Measurements from ENCODE around the gene RNASEL.
A peak's percentile ranks its signal among the peaks of the same experiment; 100 is the strongest.
"Not testable (repeated sequence)": the region's sequence is repeated elsewhere in the genome, so short reads cannot be mapped to it uniquely, and the experiment has no call there.

The RNASEL gene

GRCh38 chr1:182533896-182534295 is 55.2 kb downstream of the RNASEL start:
- DNase-seq (ENCODE audit: insufficient read length, low spot score): no peak
- TF ChIP-seq, protein P1, sequence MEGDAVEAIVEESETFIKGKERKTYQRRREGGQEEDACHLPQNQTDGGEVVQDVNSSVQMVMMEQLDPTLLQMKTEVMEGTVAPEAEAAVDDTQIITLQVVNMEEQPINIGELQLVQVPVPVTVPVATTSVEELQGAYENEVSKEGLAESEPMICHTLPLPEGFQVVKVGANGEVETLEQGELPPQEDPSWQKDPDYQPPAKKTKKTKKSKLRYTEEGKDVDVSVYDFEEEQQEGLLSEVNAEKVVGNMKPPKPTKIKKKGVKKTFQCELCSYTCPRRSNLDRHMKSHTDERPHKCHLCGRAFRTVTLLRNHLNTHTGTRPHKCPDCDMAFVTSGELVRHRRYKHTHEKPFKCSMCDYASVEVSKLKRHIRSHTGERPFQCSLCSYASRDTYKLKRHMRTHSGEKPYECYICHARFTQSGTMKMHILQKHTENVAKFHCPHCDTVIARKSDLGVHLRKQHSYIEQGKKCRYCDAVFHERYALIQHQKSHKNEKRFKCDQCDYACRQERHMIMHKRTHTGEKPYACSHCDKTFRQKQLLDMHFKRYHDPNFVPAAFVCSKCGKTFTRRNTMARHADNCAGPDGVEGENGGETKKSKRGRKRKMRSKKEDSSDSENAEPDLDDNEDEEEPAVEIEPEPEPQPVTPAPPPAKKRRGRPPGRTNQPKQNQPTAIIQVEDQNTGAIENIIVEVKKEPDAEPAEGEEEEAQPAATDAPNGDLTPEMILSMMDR (IDR thresholded peaks at IDR 0.05; ENCODE audit: insufficient read depth, missing control alignments): no peak
- peak; percentile 11 for FAIRE-seq

GRCh38 chr1:182528206-182528605 is 60.9 kb downstream of the RNASEL start:
- FAIRE-seq; DNase-seq (ENCODE audit: insufficient read length, low spot score): not testable (repeated sequence)

DNA sequence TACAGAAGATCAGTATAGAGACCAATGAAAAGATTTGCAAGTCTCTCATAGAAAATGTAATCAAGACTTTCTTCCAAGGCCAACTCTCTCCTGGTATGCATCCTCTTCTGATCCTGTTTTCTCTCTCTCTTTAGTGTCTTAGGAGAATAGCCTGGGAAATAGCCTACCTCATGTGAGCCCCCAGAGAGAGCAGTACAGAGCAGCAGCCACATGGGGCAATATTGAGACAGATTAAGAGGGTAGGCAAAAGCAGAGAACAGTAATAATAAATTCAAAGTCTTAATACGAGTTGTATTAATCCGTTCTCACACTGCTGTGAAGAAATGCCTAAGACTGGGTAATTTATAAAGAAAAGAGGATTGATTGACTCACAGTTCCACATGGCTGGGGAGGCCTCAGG is 61.4 kb downstream of the RNASEL start:
- FAIRE-seq: no peak
- DNase-seq (ENCODE audit: insufficient read length, low spot score): no peak
- TF ChIP-seq, protein P1 (IDR thresholded peaks at IDR 0.05; ENCODE audit: insufficient read depth, missing control alignments): no peak

- TF ChIP-seq, protein P1 (IDR thresholded peaks at IDR 0.05; ENCODE audit: insufficient read depth, missing control alignments): no peak
- FAIRE-seq (no peak), DNase-seq (ENCODE audit: insufficient read length, low spot score) (no peak)
Observed at GRCh38 chr1:182525342-182525741, 63.7 kb downstream of the RNASEL start.
